Ammon's horn (tissue), 1 donor: Measurements from ENCODE around the gene CCT8.

Source experiments
- DNase-seq: peaks from one replicate; pipeline ENCODE4 v3.0.0-alpha.2; 2016; ENCODE audit warnings: low spot score

The CCT8 gene

GRCh38 chr21:29073222-29074006 is at the start of gene CCT8:
Gene CCT8, minus strand, starts transcription at chr21:29073648. Its CDS starts 58 bp downstream, at chr21:29073590.
- DNase-seq: peak; percentile 99

- DNase-seq: no peak
These were observed 48.3 kb upstream of the CCT8 start for GRCh38 chr21:29121759-29122158.

DNA sequence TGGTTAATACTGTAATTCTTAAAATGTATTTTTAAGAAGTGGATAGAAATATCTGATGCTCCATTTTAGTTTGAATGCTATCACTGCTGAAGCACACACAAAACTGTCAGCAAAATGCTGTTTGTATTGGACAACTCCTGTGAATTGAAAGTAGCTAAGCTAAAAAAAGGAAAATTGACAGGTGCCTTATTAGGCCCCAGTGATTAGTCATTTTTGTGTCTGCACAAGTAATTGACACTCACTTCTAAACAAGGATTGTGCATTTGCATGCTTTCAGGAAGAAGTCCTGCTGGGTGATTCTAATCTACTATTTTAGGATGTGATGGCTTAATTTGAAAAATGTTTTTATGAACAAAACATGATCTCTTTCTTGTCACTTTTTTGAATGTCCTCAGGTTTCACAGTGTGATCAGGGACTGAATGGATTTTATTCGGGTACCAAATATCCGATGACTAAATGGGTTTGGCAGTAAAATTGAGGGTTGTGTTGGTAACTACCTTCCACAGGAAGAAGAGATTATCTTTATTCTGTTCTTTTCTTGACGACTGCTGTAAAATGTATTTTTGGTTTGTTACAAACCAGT is 44.0 kb upstream of the CCT8 start:
- no peak for DNase-seq

DNA sequence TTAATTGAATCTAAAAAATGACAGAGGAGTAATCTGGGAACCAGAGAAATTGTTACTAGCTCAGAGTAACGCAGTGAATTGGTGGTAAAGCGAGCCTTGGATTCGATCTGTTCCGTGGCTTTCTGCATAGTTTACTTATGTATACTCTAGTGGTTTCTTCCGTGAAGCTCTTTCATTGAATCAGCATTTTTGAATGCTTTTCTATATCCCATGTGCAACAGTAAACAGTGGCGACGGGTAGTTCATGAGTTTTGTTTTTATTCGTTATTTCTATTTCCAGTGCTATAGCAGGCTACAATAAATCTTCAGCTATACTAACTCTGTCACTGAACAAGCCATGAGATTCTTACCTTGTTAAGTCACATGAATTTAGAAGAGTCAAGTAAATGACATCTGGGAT is 42.5 kb upstream of the CCT8 start:
- no peak for DNase-seq

GRCh38 chr21:29114765-29115500 is 41.5 kb upstream of the CCT8 start:
- no peak for DNase-seq

- DNase-seq: no peak
These were observed 31.8 kb upstream of the CCT8 start for GRCh38 chr21:29105218-29105617.

DNA sequence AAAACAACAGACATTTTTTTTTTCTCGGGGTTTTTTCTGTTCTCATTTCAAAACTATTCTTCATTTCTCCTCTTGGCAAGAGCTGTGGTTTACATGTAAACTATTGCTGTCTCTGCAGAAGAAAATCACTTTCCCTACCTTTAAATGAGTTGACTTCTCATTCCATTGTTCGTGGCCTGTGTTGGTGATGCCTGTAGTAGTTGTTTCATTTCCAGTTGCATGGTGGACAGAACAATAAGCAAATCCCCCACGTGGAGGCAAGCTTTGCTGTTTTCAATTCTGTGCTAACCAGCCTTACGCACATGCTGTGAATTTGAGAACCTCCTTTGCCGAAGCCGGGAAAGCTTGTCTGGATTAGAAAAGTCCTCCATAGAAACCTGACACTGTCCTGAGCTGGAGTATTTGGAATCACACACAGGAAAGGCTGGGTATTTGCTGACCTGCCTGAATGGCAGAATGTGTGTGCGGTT is 30.8 kb upstream of the CCT8 start:
- no peak for DNase-seq

- no peak for DNase-seq
These were observed 29.4 kb upstream of the CCT8 start for GRCh38 chr21:29102791-29103257.

DNA sequence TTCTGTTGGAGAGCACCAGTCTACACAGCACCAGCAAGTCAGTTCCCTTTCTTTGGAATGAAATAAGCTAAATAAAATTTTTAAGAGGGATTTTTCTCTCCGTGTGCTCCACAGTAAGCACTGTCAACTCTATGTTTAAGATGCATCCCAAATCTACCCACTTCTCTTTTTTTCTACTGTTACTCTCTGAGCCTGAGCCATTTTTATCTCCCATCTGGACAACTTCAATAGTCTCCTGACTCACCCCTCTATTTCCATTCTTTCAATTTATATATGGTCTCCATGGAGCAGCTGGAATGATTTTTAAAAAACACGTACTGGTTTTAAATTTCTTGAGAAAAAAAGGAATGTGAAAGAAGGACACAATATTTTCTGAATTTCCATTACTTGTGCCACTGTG is 24.7 kb upstream of the CCT8 start:
- DNase-seq: no peak

DNA sequence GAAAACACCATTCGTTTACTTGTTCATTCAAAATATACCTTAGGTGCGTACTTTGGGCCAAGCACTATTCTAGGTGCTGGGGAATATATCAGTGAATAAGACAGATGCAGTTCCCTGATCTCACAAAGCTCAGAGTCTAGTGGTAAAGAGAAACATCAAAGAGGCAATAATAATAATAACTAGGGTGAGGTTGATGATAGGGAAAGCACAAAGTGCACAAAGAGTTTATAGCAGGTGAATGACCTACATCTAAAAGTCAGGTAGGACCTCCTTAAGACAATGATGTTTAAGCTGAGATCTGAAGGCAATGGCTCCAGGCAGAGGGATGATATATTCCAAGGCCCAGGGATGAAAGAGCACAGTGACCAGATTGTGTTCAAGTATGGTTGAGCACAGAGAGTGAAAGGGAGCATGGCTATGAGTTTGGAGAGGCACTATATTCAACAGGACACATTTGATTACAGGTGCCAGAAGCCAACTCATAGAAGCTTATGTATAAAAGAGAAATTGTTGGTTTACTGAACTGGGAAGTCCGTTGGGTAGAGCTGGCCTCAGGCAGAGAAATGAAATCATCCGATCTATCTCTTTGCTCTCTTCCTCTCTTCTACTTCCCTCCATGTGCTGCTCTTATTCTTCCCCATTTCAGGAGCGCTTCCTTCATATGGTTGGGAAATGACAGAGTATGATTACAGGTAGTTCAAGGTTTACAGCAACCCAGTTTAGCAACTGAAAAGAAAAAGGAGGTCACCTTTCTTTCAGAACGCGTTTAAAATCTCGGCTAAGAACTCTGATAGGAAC is 23.0 kb upstream of the CCT8 start:
- DNase-seq: no peak

DNA sequence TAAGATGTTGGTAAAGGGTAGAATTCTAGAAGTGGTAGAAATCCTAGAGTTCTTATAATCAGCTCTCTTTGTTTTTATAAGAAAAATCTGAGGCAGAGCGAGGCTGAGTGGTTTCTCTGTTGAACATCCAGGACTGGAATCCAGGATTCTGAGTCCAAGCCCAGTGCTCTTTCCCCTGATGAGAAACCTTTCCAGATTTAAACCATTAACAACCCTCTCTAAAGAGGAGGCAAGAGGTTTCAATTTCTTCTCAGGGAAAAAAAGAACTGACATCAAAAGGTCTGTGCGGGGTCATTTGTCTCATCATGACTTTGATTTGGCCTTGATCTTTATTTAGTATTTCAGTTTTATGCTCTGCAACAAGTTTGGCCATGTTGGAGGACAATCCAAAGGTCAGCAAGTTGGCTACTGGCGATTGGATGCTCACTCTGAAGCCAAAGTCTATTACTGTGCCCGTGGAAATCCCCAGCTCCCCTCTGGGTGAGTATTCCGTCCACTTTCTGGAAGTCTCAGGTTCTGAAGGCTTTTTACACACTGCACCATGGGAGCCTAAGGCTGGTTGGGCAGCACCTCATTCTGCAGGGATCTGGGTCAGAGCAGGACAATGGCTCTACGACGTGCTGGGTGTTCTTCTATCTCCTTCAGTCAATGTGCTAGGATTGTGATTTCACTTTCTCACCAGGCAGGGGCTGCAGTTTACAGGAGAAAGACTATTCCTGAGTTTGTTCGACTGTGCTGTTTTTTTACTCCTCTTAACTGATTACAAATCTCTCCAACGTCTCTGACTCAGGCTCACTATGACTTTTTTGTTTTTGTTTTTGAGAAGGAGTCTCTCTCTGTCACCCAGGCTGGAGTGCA is 18.9 kb upstream of the CCT8 start:
- DNase-seq: no peak

DNA sequence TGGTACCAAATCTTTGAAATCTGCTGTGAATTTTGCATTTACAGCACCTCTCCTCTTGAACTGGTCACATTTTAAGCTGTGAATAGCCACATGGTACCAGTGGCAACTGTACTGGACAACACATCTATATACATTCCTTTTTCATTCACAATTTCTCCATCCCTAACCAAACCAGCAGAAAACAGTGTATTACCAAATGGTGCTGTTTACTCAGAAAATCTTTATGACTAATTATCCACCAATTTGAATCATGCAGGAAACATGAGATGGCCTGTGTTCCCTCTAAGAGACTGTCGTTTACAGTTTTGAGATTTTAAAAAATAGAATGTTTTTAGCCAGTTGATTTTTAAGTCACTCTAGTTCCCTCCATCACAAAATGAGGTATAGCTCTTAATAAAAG is 17.6 kb upstream of the CCT8 start:
- DNase-seq: no peak

- DNase-seq: no peak
These were observed 11.8 kb upstream of the CCT8 start for GRCh38 chr21:29085106-29085752.

DNA sequence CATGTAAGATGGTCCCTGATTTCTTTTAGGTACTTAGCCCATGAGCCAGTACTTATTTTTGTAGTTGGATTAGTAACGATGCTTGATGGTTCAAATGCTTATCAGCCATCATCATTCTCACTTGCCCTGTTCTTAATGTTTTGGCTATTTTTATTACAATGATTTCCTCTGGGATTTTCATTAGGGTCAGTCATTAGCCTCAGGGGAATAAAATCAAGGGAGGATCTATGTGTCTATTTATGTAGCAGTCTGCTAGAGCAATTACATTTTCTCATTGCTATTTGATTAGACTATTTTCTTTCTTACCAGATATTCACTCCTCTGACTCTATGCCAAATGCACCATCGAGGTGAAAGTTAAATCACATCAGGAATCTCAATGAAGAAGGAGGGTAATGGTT is 10.9 kb upstream of the CCT8 start:
- DNase-seq: no peak

DNA sequence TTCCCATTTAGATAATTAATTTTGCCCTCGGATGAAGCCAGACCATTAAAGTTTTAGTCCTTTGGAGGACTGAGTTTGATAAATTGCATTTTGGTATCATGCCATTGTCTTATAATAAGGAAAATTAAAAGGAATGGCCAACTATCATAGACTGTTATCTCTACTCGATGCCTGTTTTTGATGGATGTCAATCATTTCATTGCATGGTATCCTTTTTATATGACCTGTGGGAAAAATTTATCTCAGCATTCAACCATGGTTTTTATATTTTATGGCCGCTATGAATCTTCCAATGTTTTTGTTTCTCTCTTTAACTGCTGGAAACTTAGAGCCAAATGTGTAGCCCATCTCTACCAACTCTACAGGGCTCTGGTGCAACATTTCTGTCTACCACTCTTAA is 9.9 kb upstream of the CCT8 start:
- DNase-seq: no peak

GRCh38 chr21:29082046-29082815 is 8.8 kb upstream of the CCT8 start:
- DNase-seq: no peak

DNA sequence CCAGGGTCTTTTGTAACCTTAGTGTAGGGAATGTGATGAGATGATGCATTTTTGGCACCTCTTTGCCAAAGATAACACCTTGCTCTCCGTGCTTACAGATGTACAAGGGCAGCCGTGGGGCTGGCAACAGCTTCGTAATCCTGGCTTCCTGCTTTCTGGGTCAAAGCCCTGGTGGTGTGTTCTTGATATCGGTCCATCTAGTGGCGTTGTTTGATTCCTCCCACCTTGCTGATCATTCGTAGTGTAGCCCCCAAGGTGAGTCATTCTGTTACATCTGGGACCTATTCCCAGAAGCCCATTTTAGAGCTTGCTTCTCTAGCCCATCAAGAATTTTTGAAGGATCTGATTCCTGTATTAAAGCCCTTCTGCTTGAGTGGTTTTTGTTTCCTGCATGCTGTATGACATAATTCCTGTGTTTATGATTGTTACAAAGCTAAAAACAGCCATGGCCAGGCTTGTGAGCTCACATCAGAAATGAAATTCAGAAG is 7.0 kb upstream of the CCT8 start:
- no peak for DNase-seq

DNA sequence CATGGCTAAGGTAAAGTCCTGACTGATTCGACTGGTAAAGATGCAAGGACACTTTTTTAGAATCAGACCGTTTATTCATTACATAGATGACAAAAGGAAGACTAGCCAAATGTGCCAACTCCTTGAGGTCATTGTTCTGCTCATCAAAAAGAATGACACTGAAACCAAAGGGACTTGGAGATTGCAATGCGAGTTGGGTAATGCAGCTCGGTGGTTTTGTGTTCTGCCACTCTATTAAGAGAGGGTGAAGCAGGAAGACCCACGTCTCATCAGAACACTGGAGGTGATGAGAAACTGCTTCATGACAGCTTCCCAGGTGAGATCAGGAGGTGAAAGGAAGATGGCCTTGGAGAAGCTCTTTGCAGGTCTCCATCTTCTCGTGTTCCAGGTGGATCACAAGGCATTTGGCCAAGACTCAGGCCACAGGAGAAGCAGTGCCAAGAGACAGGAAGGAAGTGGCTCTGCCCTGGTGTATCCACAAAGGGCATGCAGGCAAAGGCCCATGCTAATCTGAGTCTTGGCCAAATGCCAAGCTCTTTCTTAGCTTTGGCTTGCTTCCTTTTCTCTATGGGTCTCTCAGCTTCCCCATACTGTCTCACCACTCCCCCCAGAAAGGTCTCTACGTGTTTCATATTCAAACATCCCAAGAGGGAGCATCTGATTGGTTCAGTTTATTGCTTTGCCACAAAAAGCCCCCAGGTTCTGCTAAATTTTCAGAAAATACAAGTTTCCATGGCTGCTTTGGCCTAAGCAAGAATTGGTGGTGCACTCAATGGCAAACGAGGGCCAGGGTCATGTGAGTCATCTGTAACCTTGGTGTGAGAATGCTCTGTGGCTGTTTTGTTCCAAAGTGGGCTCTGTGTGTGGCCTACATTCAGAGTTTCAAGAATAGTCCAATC is 5.7 kb upstream of the CCT8 start:
- peak; percentile 72 for DNase-seq

DNA sequence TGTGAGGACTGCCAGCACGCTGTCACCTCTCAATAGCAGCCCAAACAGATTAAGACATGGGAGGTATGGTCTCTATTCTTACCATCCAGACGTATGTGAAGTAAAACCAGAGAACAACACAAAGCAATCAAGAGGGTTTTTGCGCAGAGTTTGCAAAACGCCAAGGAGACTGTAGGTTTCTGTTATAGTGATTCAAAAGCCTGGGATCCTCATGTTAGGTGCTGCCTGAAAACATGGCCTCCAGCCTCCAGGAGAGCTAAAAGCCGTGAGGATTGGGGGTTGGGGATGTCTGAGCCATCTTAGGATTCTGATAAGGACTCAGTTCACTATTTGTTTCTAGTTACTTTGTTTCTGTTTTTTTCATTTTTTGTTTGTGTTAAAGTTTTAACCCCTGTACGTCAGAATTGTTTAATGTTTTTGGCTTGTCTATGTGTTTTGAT is 4.2 kb upstream of the CCT8 start:
- DNase-seq: no peak
